ENCODE data around the gene LMTK3. TPM values are rescaled to one million over a fixed set of nuclear protein-coding genes. Genes with fewer than 3 reads are reported as not detected.
A peak's percentile ranks its signal among the peaks of the same experiment; 100 is the strongest.

LMTK3 gene
- total and polyA plus RNA-seq, 2 experiments from 2014 or later = 0.22 TPM; not detected in 1

- no peaks in the 10 kb centered on the region for H3K36me3 ChIP-seq (ENCODE audit: low read depth)
- no peak for TF ChIP-seq EZH2phosphoT487 (IDR thresholded peaks at IDR 0.05; ENCODE audit: insufficient read depth, low read depth)
- TF ChIP-seq EZH2 (IDR thresholded peaks at IDR 0.05; ENCODE audit: insufficient read depth, poor library complexity, severe bottlenecking) = no peak
- 49 to 58% methylated on average over 28 to 42 of the region's 46 CpGs for whole genome bisulfite sequencing, 2 experiments (ENCODE audit: low coverage in 1 of 2, low lambda C conversion rate in 2 of 2, missing lambda C conversion rate in 2 of 2)
- H3K27ac ChIP-seq = no peak overlapping the region
- H3K9me3 ChIP-seq (ENCODE audit: low read depth) = no peaks in the 10 kb centered on the region
- no peak overlapping the region for H3K4me3 ChIP-seq
- in situ Hi-C loops (cut with MboI) = no loop called here
- H3F3A ChIP-seq (ENCODE audit: insufficient read depth) = peaks cover 13% of the 10 kb centered on the region
- no peaks in the 10 kb centered on the region for H3K79me2 ChIP-seq (ENCODE audit: insufficient read depth)
- no peak overlapping the region for H2AFZ ChIP-seq
- H3K4me2 ChIP-seq (ENCODE audit: unreplicated experiment) = no peak overlapping the region
- peaks cover 7% of the 10 kb centered on the region; the same call in 1 of the 2 replicates for H3K4me1 ChIP-seq (ENCODE audit: insufficient read depth)
- no peak for DNase-seq
- H3K27me3 ChIP-seq (replicated peaks; ENCODE audit: insufficient read depth) = peaks cover 26% of the 10 kb centered on the region
- no peaks in the 10 kb centered on the region for H3K9me2 ChIP-seq (ENCODE audit: insufficient read depth)
- H4K20me1 ChIP-seq (ENCODE audit: insufficient read depth) = no peaks in the 10 kb centered on the region
- no peak overlapping the region for H3K9ac ChIP-seq
Observed at GRCh38 chr19:48497728-48498594, 13.7 kb downstream of the LMTK3 start.

- no peak overlapping the region for H3K9ac ChIP-seq
- no peak for DNase-seq
Observed at GRCh38 chr19:48496959-48497727, 14.5 kb downstream of the LMTK3 start.

GRCh38 chr19:48495396-48495795 lies 16.2 kb downstream of the LMTK3 start:
- H3F3A ChIP-seq (ENCODE audit: insufficient read depth) = peaks cover 13% of the 10 kb centered on the region
- H3K4me2 ChIP-seq (ENCODE audit: unreplicated experiment) = no peak overlapping the region
- WGBS, 2 experiments (ENCODE audit: low coverage in 1 of 2, low lambda C conversion rate in 2 of 2, missing lambda C conversion rate in 2 of 2) = 67 to 69% methylated on average over 6 of the region's 6 CpGs
- in situ Hi-C loops (cut with MboI) = no loop called here
- no peak overlapping the region for H3K4me3 ChIP-seq
- no peak for DNase-seq
- H3K4me1 ChIP-seq (ENCODE audit: insufficient read depth) = peaks cover 7% of the 10 kb centered on the region; the same call in 1 of the 2 replicates
- H3K27me3 ChIP-seq (replicated peaks; ENCODE audit: insufficient read depth) = peaks cover 16% of the 10 kb centered on the region
- no peaks in the 10 kb centered on the region for H3K9me3 ChIP-seq (ENCODE audit: low read depth)
- no peak for TF ChIP-seq EZH2phosphoT487 (IDR thresholded peaks at IDR 0.05; ENCODE audit: insufficient read depth, low read depth)
- TF ChIP-seq EZH2 (IDR thresholded peaks at IDR 0.05; ENCODE audit: insufficient read depth, poor library complexity, severe bottlenecking) = no peak
- no peaks in the 10 kb centered on the region for H3K36me3 ChIP-seq (ENCODE audit: low read depth)
- H3K9ac ChIP-seq = no peak overlapping the region
- H3K79me2 ChIP-seq (ENCODE audit: insufficient read depth) = no peaks in the 10 kb centered on the region
- no peak overlapping the region for H2AFZ ChIP-seq
- no peak overlapping the region for H3K27ac ChIP-seq
- H4K20me1 ChIP-seq (ENCODE audit: insufficient read depth) = no peaks in the 10 kb centered on the region
- H3K9me2 ChIP-seq (ENCODE audit: insufficient read depth) = no peaks in the 10 kb centered on the region

More at GRCh38 chr19:48496959-48497727, 14.5 kb downstream of the LMTK3 start:
- TF ChIP-seq EZH2 (IDR thresholded peaks at IDR 0.05; ENCODE audit: insufficient read depth, poor library complexity, severe bottlenecking) = no peak
- no peak for TF ChIP-seq EZH2phosphoT487 (IDR thresholded peaks at IDR 0.05; ENCODE audit: insufficient read depth, low read depth)
- Histone ChIP-seq H3K4me3 (no peak overlapping the region), H4K20me1 (ENCODE audit: insufficient read depth) (no peaks in the 10 kb centered on the region), H3K36me3 (ENCODE audit: low read depth) (no peaks in the 10 kb centered on the region), H3K79me2 (ENCODE audit: insufficient read depth) (no peaks in the 10 kb centered on the region), H3K4me1 (ENCODE audit: insufficient read depth) (peaks cover 7% of the 10 kb centered on the region; the same call in 1 of the 2 replicates), H3K9me2 (ENCODE audit: insufficient read depth) (no peaks in the 10 kb centered on the region), H3F3A (ENCODE audit: insufficient read depth) (peaks cover 13% of the 10 kb centered on the region), H3K27ac (no peak overlapping the region), H3K9me3 (ENCODE audit: low read depth) (no peaks in the 10 kb centered on the region), H2AFZ (no peak overlapping the region), H3K4me2 (ENCODE audit: unreplicated experiment) (no peak overlapping the region), H3K27me3 (replicated peaks; ENCODE audit: insufficient read depth) (peaks cover 26% of the 10 kb centered on the region)
- WGBS, 2 experiments (ENCODE audit: low coverage in 1 of 2, low lambda C conversion rate in 2 of 2, missing lambda C conversion rate in 2 of 2) = 73 to 77% methylated on average over 25 to 30 of the region's 45 CpGs
- in situ Hi-C loops (cut with MboI) = no loop called here

- peak overlapping the region; percentile 46 for H3K27ac ChIP-seq
- peak overlapping the region; percentile 83 for H3K4me2 ChIP-seq (ENCODE audit: unreplicated experiment)
- in situ Hi-C loops (cut with MboI) = no loop called here
- H3K9ac ChIP-seq = peak overlapping the region; percentile 81
- no peaks in the 10 kb centered on the region for H4K20me1 ChIP-seq (ENCODE audit: insufficient read depth)
- H3K9me2 ChIP-seq (ENCODE audit: insufficient read depth) = no peaks in the 10 kb centered on the region
- H2AFZ ChIP-seq = peak overlapping the region; percentile 75
- H3K9me3 ChIP-seq (ENCODE audit: low read depth) = no peaks in the 10 kb centered on the region
- H3K79me2 ChIP-seq (ENCODE audit: insufficient read depth) = no peaks in the 10 kb centered on the region
- H3F3A ChIP-seq (ENCODE audit: insufficient read depth) = peaks cover 13% of the 10 kb centered on the region
- peak overlapping the region; percentile 75 for H3K4me3 ChIP-seq
- H3K27me3 ChIP-seq (replicated peaks; ENCODE audit: insufficient read depth) = 0 out of 2 replicates have a peak, but pooled peaks cover under 1% of the 10 kb centered on the region
- WGBS, 2 experiments (ENCODE audit: low coverage in 1 of 2, low lambda C conversion rate in 2 of 2, missing lambda C conversion rate in 2 of 2) = 4% methylated on average over 27 to 66 of the region's 70 CpGs
- DNase-seq = no peak
- no peaks in the 10 kb centered on the region for H3K36me3 ChIP-seq (ENCODE audit: low read depth)
- peaks cover 7% of the 10 kb centered on the region; the same call in 1 of the 2 replicates for H3K4me1 ChIP-seq (ENCODE audit: insufficient read depth)
- TF ChIP-seq EZH2 (IDR thresholded peaks at IDR 0.05; ENCODE audit: insufficient read depth, poor library complexity, severe bottlenecking) = no peak
Observed at GRCh38 chr19:48493718-48494401, 17.8 kb downstream of the LMTK3 start.

Data from GM23248 (cell line).